HG03175 (cell line): ENCODE data around the gene ARL9.

Experiments
- ATAC-seq: cut with Tn5 transposase; IDR thresholded peaks from one replicate; pipeline ENCODE4 v1.9.1; 2021; ENCODE audit warnings: mild to moderate bottlenecking, moderate library complexity; ENCODE audit not compliant: unreplicated experiment

ARL9 gene

GRCh38 chr4:56531149-56531770, 25.7 kb downstream of the ARL9 start:
- no peak for ATAC-seq

DNA sequence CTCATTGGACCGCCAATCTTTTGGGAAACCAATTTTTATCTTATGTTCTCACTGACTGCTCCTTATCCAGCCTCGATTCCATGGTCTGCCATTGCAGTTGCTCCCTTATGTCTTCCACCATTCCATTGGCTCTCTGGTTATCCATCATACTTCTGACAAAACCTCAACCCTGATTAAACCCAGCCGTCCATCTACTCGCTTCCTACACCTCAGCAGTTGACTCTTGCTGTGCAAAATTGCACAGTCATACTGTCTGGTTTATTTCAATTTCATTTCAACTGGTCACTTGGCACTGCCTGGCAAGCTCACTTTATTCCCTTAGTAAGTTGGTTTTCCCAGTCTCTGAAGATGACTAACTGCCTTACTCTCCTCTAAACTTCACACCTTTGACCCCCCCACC, 26.2 kb downstream of the ARL9 start:
- no peak for ATAC-seq

- no peak for ATAC-seq
Measured at GRCh38 chr4:56532239-56532638, 26.6 kb downstream of the ARL9 start.

- ATAC-seq, result no peak
Measured at GRCh38 chr4:56535915-56536314, 30.3 kb downstream of the ARL9 start.

- no peak for ATAC-seq
Measured at GRCh38 chr4:56537147-56537546, 31.6 kb downstream of the ARL9 start.

GRCh38 chr4:56540826-56541225, 35.2 kb downstream of the ARL9 start:
- ATAC-seq, result no peak

DNA sequence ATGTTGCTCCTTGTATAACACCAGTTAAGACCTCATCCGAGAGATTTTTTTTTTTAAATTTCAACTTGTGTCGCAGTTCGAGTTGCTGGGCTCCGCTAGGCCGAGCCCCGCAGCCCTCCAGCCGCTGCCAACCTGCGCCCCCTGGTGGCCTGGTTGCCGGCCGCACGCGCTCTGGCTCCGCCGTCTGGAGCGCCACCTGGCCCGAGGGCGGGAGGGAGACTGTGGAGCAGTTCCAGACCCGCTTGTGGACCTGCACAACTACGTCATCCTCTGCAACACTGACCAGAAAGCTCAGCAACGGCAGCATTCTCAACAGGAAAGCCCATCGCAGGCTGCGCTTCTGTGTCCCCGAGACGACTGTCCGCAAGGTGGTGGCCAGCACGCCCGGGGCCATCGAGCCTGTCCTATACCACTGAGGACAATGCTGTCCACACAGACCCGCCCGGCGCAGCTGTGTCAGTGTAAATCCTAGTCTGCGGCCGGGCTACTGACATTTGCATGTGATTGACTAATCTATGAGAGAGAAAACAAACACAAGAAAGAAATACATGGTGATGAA, 39.1 kb downstream of the ARL9 start:
- ATAC-seq, result peak; percentile 98

DNA sequence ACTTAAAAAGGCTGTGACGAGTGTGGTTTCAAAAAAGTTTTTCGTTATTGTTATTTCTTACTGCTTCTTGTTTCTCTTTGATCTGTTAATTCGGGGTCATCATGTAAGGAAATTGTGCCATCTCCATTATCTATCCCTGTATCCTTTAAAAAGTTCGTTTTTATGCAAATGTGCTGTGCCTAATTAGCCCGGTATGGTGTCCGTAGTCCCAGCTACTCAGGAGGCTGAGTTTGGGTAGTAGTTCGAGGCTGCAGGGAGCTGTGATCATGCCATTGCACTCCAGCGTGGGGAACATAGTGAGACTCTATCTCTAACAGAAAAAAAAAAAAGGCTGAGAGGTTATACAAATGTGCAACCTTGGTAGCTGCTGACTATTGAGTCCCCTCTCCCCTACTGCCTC, 45.1 kb downstream of the ARL9 start:
- ATAC-seq, result no peak

DNA sequence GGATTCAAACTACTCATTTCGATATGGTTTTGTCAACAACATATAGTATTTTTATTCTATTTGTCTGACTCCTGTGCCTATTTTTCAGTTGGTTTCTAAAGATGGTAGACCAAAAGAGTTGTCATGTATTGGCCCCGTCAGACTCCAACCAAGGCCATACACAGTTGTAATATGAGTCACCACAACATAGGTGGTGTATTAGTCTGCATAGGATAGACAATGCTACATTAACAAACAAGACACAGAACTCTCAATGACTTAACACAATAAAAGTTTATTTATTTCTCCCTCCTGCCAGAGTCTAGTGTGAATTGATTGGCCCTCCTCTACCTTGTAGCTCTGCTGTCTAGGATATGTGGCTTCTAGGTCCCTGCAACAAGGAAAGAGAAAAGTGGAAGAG, 45.9 kb downstream of the ARL9 start:
- no peak for ATAC-seq

DNA sequence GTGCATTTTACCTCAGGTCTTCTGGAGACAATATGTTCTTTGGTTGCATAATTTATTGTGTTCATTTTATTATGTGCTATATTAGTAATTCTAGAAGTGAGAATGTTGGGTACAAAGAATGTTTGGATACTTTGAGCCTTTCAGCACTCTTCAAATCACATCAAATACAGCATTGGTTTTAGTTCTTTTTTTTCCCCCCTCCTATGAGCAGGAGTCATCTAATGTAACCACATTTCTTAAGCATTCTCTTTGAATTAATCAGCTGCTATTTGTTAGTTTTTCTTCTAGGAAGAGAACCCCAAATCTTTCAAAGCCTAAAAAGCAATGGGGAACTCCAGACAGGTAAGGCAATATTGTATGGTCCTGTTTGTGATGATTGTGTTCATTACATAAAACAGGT, 46.7 kb downstream of the ARL9 start:
- no peak for ATAC-seq

GRCh38 chr4:56570041-56570440, 64.5 kb downstream of the ARL9 start:
- no peak for ATAC-seq
